ENCODE results near the gene MON1B. TPM values are rescaled to one million over a fixed set of nuclear protein-coding genes. Genes with fewer than 3 reads are reported as not detected.

Gene MON1B
- polyA plus RNA-seq, 1 donor from 2014 or later, result 11.6 TPM

GRCh38 chr16:77148121-77148520, 42.9 kb upstream of the MON1B start:
- Histone ChIP-seq H3F3A (ENCODE audit: insufficient read depth, low read length, poor library complexity, severe bottlenecking) (no peaks in the 10 kb centered on the region), H2AFZ (ENCODE audit: low read depth, low read length) (no peak overlapping the region), H4K20me1 (ENCODE audit: insufficient read depth) (no peaks in the 10 kb centered on the region), H3K36me3 (ENCODE audit: insufficient read depth, low read length) (no peaks in the 10 kb centered on the region), H3K27me3 (ENCODE audit: insufficient read depth, low read depth, low read length) (no peaks in the 10 kb centered on the region), H3K4me2 (ENCODE audit: low read length) (no peak overlapping the region), H3K9me2 (ENCODE audit: insufficient read depth, low read length) (no peaks in the 10 kb centered on the region), H3K4me3 (ENCODE audit: low read length) (no peak overlapping the region), H3K9me3 (ENCODE audit: low read length) (peaks cover 6% of the 10 kb centered on the region), H3K79me2 (replicated peaks; ENCODE audit: insufficient read depth, low read length) (no peaks in the 10 kb centered on the region), H3K9ac (ENCODE audit: low read length) (no peak overlapping the region), H3K27ac (ENCODE audit: low read length) (no peak overlapping the region)
- TF ChIP-seq CTCF (IDR thresholded peaks at IDR 0.05; ENCODE audit: poor library complexity, severe bottlenecking) (no peak), RAD21 (conservative IDR thresholded peaks at IDR 0.05) (no peak), EZH2 (IDR thresholded peaks at IDR 0.05; ENCODE audit: borderline replicate concordance, insufficient read depth, low read length, poor library complexity, severe bottlenecking) (no peak), EP300 (conservative IDR thresholded peaks at IDR 0.05; ENCODE audit: poor library complexity, severe bottlenecking) (no peak), POLR2AphosphoS5 (IDR thresholded peaks at IDR 0.05) (no peak), TAF1 (IDR thresholded peaks at IDR 0.05; ENCODE audit: low read depth) (no peak), MXI1 (conservative IDR thresholded peaks at IDR 0.05; ENCODE audit: poor library complexity, severe bottlenecking) (no peak), SMC3 (conservative IDR thresholded peaks at IDR 0.05; ENCODE audit: poor library complexity) (no peak)
- TF ChIP-seq, protein P1, sequence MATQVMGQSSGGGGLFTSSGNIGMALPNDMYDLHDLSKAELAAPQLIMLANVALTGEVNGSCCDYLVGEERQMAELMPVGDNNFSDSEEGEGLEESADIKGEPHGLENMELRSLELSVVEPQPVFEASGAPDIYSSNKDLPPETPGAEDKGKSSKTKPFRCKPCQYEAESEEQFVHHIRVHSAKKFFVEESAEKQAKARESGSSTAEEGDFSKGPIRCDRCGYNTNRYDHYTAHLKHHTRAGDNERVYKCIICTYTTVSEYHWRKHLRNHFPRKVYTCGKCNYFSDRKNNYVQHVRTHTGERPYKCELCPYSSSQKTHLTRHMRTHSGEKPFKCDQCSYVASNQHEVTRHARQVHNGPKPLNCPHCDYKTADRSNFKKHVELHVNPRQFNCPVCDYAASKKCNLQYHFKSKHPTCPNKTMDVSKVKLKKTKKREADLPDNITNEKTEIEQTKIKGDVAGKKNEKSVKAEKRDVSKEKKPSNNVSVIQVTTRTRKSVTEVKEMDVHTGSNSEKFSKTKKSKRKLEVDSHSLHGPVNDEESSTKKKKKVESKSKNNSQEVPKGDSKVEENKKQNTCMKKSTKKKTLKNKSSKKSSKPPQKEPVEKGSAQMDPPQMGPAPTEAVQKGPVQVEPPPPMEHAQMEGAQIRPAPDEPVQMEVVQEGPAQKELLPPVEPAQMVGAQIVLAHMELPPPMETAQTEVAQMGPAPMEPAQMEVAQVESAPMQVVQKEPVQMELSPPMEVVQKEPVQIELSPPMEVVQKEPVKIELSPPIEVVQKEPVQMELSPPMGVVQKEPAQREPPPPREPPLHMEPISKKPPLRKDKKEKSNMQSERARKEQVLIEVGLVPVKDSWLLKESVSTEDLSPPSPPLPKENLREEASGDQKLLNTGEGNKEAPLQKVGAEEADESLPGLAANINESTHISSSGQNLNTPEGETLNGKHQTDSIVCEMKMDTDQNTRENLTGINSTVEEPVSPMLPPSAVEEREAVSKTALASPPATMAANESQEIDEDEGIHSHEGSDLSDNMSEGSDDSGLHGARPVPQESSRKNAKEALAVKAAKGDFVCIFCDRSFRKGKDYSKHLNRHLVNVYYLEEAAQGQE (IDR thresholded peaks at IDR 0.05; ENCODE audit: borderline replicate concordance), result no peak

DNA sequence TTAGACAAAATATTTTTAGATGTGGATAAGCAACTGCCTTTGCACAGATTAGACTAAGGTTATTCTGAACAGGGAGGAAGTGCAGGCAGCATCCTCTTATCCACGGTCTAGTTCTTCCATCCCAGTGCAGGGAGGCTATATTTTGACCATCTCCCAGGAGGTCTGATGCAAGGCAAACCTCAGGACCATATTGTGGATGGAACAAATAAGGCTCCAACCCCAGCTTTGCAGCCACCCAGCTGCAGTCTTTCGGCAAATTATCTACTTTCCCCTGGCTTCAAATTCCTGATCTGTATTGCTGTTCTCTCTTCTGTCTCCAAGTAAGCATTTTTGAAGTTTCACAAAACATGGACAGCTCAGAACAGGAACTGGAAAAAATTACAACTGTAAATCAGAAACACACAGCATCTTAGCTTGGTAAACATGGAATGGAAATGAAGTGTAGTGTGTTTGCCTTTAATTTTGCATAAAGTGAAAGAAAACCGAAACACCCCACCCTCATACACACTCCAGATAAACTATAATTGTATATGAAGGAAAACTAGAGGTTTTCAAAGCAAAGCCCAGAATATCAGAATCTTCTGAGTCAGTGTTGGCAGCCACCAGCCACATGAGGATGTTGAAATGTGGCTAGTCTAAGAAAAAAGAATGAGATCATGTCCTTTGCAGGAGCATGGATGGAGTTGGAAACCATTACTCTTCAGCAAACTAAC, 33.5 kb upstream of the MON1B start:
- Histone ChIP-seq H3K9ac (ENCODE audit: low read length) (no peak overlapping the region), H3K79me2 (replicated peaks; ENCODE audit: insufficient read depth, low read length) (no peaks in the 10 kb centered on the region)

More for the DNA sequence above, 33.5 kb upstream of the MON1B start:
- Histone ChIP-seq H3K27me3 (ENCODE audit: insufficient read depth, low read depth, low read length) (no peaks in the 10 kb centered on the region), H3K27ac (ENCODE audit: low read length) (no peak overlapping the region), H3K36me3 (ENCODE audit: insufficient read depth, low read length) (no peaks in the 10 kb centered on the region), H3K9me3 (ENCODE audit: low read length) (no peaks in the 10 kb centered on the region), H2AFZ (ENCODE audit: low read depth, low read length) (no peak overlapping the region), H4K20me1 (ENCODE audit: insufficient read depth) (no peaks in the 10 kb centered on the region), H3F3A (ENCODE audit: insufficient read depth, low read length, poor library complexity, severe bottlenecking) (no peaks in the 10 kb centered on the region), H3K4me3 (ENCODE audit: low read length) (no peak overlapping the region), H3K9me2 (ENCODE audit: insufficient read depth, low read length) (no peaks in the 10 kb centered on the region), H3K4me2 (ENCODE audit: low read length) (no peak overlapping the region)
- TF ChIP-seq, protein P1 (IDR thresholded peaks at IDR 0.05; ENCODE audit: borderline replicate concordance), result no peak
- TF ChIP-seq POLR2AphosphoS5 (IDR thresholded peaks at IDR 0.05) (no peak), EP300 (conservative IDR thresholded peaks at IDR 0.05; ENCODE audit: poor library complexity, severe bottlenecking) (no peak), EZH2 (IDR thresholded peaks at IDR 0.05; ENCODE audit: borderline replicate concordance, insufficient read depth, low read length, poor library complexity, severe bottlenecking) (no peak), TAF1 (IDR thresholded peaks at IDR 0.05; ENCODE audit: low read depth) (no peak), SMC3 (conservative IDR thresholded peaks at IDR 0.05; ENCODE audit: poor library complexity) (no peak), MXI1 (conservative IDR thresholded peaks at IDR 0.05; ENCODE audit: poor library complexity, severe bottlenecking) (no peak)

Data from neural cell (in vitro differentiated cells).